SK-N-MC (cell line): Measurements from ENCODE around the gene RBBP8.

Experiments
- EZH2 ChIP-seq: fragments of 200-600 bp; sonication (generic); IDR thresholded peaks from one replicate; pipeline ENCODE4 v1.6.1; 2017; ENCODE audit warnings: antibody characterized with exemption
- POLR2AphosphoS5 ChIP-seq: IDR thresholded peaks from 2 replicates; pipeline ENCODE4 v1.6.1; 2012; ENCODE audit warnings: mild to moderate bottlenecking, low read depth, low read length, borderline replicate concordance

- TF ChIP-seq POLR2AphosphoS5: no peak
- no peak for TF ChIP-seq EZH2
These were observed 47.3 kb downstream of the RBBP8 start for GRCh38 chr18:22980394-22980793.
